AG20443 (cell line): ENCODE measurements around the gene MRPL41.
"Not testable (repeated sequence)": the region's sequence is repeated elsewhere in the genome, so short reads cannot be mapped to it uniquely, and the experiment has no call there.

ENCODE experiments used
- DNase-seq: peaks from one replicate; pipeline ENCODE4 v3.0.0; 2012; ENCODE audit warnings: low spot score, mixed read lengths

MRPL41 gene

GRCh38 chr9:137582286-137582860 lies 30.7 kb downstream of the MRPL41 start:
- no peak for DNase-seq

GRCh38 chr9:137583347-137583746 lies 31.7 kb downstream of the MRPL41 start:
- DNase-seq, result no peak

GRCh38 chr9:137583957-137584356 lies 32.3 kb downstream of the MRPL41 start:
- DNase-seq, result no peak

GRCh38 chr9:137586854-137587253 lies 35.2 kb downstream of the MRPL41 start:
- DNase-seq, result no peak

- DNase-seq, result no peak
These were observed 36.6 kb downstream of the MRPL41 start for GRCh38 chr9:137588311-137588710.

- DNase-seq, result no peak
These were observed 37.2 kb downstream of the MRPL41 start for GRCh38 chr9:137588891-137589290.

- DNase-seq, result peak; percentile 51
These were observed 37.9 kb downstream of the MRPL41 start for GRCh38 chr9:137589441-137590122.

- DNase-seq, result no peak
These were observed 38.4 kb downstream of the MRPL41 start for GRCh38 chr9:137590123-137590468.

- peak; percentile 100 for DNase-seq
These were observed 39.0 kb downstream of the MRPL41 start, which contains the start of gene ZMYND19 for GRCh38 chr9:137590469-137591383. Gene ZMYND19 (minus strand): TSS chr9:137590512. CDS start chr9:137590263, 249 bp downstream.

GRCh38 chr9:137592767-137593166 lies 41.1 kb downstream of the MRPL41 start:
- DNase-seq, result no peak

- DNase-seq, result no peak
These were observed 41.5 kb downstream of the MRPL41 start for GRCh38 chr9:137593176-137593575.

GRCh38 chr9:137596577-137596976 lies 44.9 kb downstream of the MRPL41 start:
- not testable (repeated sequence) for DNase-seq

- DNase-seq, result no peak
These were observed 47.3 kb downstream of the MRPL41 start for GRCh38 chr9:137598943-137599342.
